NK-92 (cell line): ENCODE results near the gene STK35.
"Not testable (repeated sequence)": the region's sequence is repeated elsewhere in the genome, so short reads cannot be mapped to it uniquely, and the experiment has no call there.

ENCODE experiments used
- DNase-seq: peaks from one replicate; lab custom pipeline; 2025; ENCODE audit not compliant: unreplicated experiment; lab: John Stamatoyannopoulos, UW

Gene STK35

GRCh38 chr20:2156666-2157624 is 55.3 kb downstream of the STK35 start:
- no peak for DNase-seq

GRCh38 chr20:2162125-2162822 is 60.6 kb downstream of the STK35 start:
- DNase-seq = no peak

- no peak for DNase-seq
Measured at GRCh38 chr20:2162823-2163166, 61.2 kb downstream of the STK35 start.

- no peak for DNase-seq
Measured at GRCh38 chr20:2163312-2163711, 61.7 kb downstream of the STK35 start.

- DNase-seq = no peak
Measured at GRCh38 chr20:2163757-2164156, 62.1 kb downstream of the STK35 start.

- no peak for DNase-seq
Measured at GRCh38 chr20:2164421-2164820, 62.8 kb downstream of the STK35 start.

GRCh38 chr20:2164966-2165365 is 63.3 kb downstream of the STK35 start:
- DNase-seq = no peak

GRCh38 chr20:2165871-2166270 is 64.2 kb downstream of the STK35 start:
- no peak for DNase-seq

GRCh38 chr20:2167112-2167511 is 65.5 kb downstream of the STK35 start:
- DNase-seq = no peak

GRCh38 chr20:2168946-2169345 is 67.3 kb downstream of the STK35 start:
- DNase-seq = no peak

- no peak for DNase-seq
Measured at GRCh38 chr20:2169456-2170088, 67.9 kb downstream of the STK35 start.

- DNase-seq = no peak
Measured at GRCh38 chr20:2170404-2170803, 68.8 kb downstream of the STK35 start.

- no peak for DNase-seq
Measured at GRCh38 chr20:2171266-2171790, 69.7 kb downstream of the STK35 start.

- not testable (repeated sequence) for DNase-seq
Measured at GRCh38 chr20:2171840-2172239, 70.2 kb downstream of the STK35 start.

- DNase-seq = no peak
Measured at GRCh38 chr20:2172305-2173175, 70.9 kb downstream of the STK35 start.

GRCh38 chr20:2173186-2173585 is 71.6 kb downstream of the STK35 start:
- no peak for DNase-seq

GRCh38 chr20:2174067-2174466 is 72.4 kb downstream of the STK35 start:
- DNase-seq = no peak

GRCh38 chr20:2176946-2177345 is 75.3 kb downstream of the STK35 start:
- DNase-seq = no peak

GRCh38 chr20:2178318-2179232 is 76.9 kb downstream of the STK35 start:
- DNase-seq = no peak

GRCh38 chr20:2179233-2179580 is 77.6 kb downstream of the STK35 start:
- DNase-seq = no peak
